HL-60/S4 (cell line): ENCODE results near the gene FAM171A1.
"Not testable (repeated sequence)": the region's sequence is repeated elsewhere in the genome, so short reads cannot be mapped to it uniquely, and the experiment has no call there.

Source experiments
- in situ Hi-C: fragments of 300-500 bp; cut with MboI; formaldehyde crosslinking; loops from 2 replicates; pipeline ENCODE4 v1.14.3; 2022; ENCODE audit warnings: low sequenced_read_pairs

Gene FAM171A1

GRCh38 chr10:15346440-15347141 lies 24.5 kb downstream of the FAM171A1 start:
- in situ Hi-C loops: no loop called here

- in situ Hi-C loops: no loop called here
These were observed 25.6 kb downstream of the FAM171A1 start for GRCh38 chr10:15345450-15345849.

GRCh38 chr10:15344876-15345285 lies 26.2 kb downstream of the FAM171A1 start:
- in situ Hi-C loops: no loop called here

GRCh38 chr10:15344256-15344875 lies 26.7 kb downstream of the FAM171A1 start:
- in situ Hi-C loops: no loop called here

- in situ Hi-C loops: no loop called here
These were observed 28.1 kb downstream of the FAM171A1 start for GRCh38 chr10:15342970-15343369.

- in situ Hi-C loops: no loop called here
These were observed 29.5 kb downstream of the FAM171A1 start for GRCh38 chr10:15341502-15342128.

GRCh38 chr10:15339892-15340291 lies 31.2 kb downstream of the FAM171A1 start:
- in situ Hi-C loops: no loop called here

- in situ Hi-C loops: not testable (repeated sequence)
These were observed 33.6 kb downstream of the FAM171A1 start for GRCh38 chr10:15337441-15337923.

GRCh38 chr10:15336211-15336610 lies 34.9 kb downstream of the FAM171A1 start:
- in situ Hi-C loops: no loop called here

- in situ Hi-C loops: no loop called here
These were observed 35.6 kb downstream of the FAM171A1 start for GRCh38 chr10:15335508-15335907.

GRCh38 chr10:15334650-15335323 lies 36.3 kb downstream of the FAM171A1 start:
- in situ Hi-C loops: no loop called here

GRCh38 chr10:15333909-15334649 lies 37.0 kb downstream of the FAM171A1 start:
- in situ Hi-C loops: no loop called here

- in situ Hi-C loops: not testable (repeated sequence)
These were observed 37.9 kb downstream of the FAM171A1 start for GRCh38 chr10:15333181-15333580.

- in situ Hi-C loops: no loop called here
These were observed 39.6 kb downstream of the FAM171A1 start for GRCh38 chr10:15331461-15331860.

GRCh38 chr10:15329437-15329836 lies 41.7 kb downstream of the FAM171A1 start:
- in situ Hi-C loops: no loop called here

GRCh38 chr10:15325944-15326284 lies 45.2 kb downstream of the FAM171A1 start:
- in situ Hi-C loops: no loop called here

- in situ Hi-C loops: no loop called here
These were observed 45.7 kb downstream of the FAM171A1 start for GRCh38 chr10:15325243-15325943.

- in situ Hi-C loops: no loop called here
These were observed 46.5 kb downstream of the FAM171A1 start for GRCh38 chr10:15324611-15325010.

GRCh38 chr10:15324113-15324512 lies 47.0 kb downstream of the FAM171A1 start:
- in situ Hi-C loops: no loop called here

GRCh38 chr10:15322356-15322755 lies 48.7 kb downstream of the FAM171A1 start:
- in situ Hi-C loops: no loop called here
